GM20431 (cell line): ENCODE data around the gene CDRT4.

Experiments
- in situ Hi-C: fragments of 300-500 bp; cut with MseI, MboI; formaldehyde crosslinking; loops from one replicate; pipeline ENCODE4 v1.15.0; 2020; ENCODE audit warnings: low sequenced_read_pairs; ENCODE audit not compliant: unreplicated experiment

CDRT4 gene

GRCh38 chr17:15465045-15465701, 2.2 kb downstream of the CDRT4 start:
- in situ Hi-C loops = no loop called here

- in situ Hi-C loops = no loop called here
Measured at GRCh38 chr17:15464231-15464985, 3.0 kb downstream of the CDRT4 start.

- in situ Hi-C loops = no loop called here
Measured at GRCh38 chr17:15462976-15463772, 4.2 kb downstream of the CDRT4 start.

GRCh38 chr17:15457723-15458094, 9.7 kb downstream of the CDRT4 start:
- in situ Hi-C loops = no loop called here

DNA sequence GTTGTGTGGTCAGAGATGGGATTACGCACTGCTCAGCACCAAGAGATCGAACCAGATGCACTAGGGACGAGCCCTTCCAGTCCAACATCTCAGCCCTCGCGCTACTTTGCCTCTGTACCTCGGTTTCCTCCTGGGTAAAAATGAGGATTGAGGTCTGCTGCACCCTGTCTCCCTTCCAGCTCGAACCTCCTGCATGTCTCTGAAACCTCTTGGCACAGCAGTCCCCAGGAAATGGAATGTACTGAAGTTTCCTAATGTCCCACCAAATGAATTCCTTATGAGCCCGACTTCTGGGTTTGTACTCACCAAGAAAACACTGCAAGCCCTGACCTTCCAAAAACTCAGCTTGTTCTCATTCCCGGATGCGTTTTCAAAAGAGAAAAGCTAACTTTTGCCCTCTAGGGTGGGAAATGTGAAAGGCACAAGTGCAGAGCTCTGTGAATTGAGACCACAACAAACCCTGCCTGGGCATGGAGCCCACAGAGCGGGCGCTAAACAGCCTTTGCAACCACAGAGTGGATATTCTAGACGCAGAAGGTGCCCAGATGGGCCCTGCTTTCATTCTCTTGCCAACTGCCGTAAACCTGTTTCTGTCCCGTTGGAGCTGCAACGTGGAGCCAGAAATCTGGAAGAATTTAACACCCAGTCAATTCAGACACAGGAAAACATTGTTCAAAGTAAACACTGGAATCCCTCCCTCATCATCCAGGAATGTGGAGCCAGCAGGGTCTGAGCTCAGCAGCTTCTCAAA, 10.3 kb downstream of the CDRT4 start:
- in situ Hi-C loops = no loop called here

DNA sequence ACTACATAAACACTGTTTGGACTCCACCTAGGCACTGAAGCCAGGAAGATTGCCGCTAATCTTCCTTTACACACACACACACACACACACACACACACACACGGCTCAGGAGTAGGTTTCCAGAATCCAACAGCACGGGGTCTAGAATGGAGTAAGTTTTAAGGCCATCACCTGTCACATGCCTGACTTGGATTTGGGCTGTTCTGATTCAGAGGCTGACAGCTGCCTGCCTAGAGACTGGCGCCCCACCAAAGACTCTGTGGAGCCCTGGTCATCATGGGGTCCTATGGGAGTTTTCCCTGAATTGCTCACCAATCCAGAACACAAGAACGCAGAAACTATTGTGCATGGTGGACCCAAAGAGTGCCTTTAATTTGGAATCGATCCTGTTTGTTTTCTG, 10.9 kb downstream of the CDRT4 start:
- in situ Hi-C loops = no loop called here

DNA sequence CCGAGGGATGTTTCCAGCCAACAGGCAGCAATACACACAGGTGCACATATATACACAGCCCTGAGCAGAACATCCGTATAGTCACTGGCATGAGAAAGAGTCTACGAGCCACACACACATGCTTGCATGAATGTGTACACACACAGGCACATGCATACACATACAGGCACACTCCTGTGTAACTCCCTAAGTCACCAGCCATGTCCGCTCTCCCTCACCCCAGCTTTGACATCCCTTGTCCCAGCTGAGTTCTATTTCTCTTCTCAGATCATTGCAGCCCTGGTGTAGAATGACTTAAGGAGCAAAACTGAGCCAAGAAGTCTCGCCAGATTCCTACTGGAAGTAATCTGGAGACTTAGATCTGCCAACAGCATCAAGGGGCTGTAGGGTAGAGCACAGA, 13.1 kb downstream of the CDRT4 start:
- in situ Hi-C loops = no loop called here

- in situ Hi-C loops = no loop called here
Measured at GRCh38 chr17:15453782-15454181, 13.6 kb downstream of the CDRT4 start.

DNA sequence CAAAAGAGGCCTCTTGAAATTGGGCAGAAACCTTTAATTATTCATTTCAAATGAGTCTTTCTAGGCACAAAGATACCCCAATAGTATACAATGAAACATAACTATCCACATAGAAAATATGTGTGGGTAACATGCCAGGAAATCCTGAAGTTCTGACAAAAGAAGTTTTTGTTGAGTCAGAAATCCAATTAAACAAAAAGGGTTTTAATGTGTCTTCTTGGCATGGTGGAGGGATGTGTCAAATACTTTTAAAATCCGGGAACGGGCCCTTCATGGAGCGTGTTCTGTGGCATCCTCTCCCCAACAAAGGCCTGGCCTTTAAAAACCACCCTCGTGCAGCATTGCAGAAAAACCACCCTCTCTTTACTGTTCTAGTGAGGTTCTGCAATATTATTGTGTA, 14.2 kb downstream of the CDRT4 start:
- in situ Hi-C loops = no loop called here

DNA sequence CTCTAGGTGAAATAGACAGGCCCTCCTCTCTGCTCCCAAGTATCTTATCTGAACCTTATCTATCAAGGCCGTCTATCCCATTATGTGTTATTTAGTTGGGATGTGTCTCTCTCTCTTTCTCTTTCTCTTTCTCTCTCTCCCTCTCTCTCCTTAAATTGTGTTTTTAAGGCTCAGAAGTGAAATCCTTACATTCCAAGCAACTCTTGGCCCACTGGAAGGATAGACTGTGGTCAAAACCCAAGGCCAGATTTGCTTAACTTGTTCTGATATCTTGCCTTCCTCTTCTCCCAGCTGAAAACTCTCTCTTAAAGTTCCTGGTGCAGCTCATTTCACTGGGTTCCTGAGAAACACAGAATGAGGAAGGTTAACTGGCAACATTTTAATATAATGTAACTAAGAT, 14.7 kb downstream of the CDRT4 start:
- in situ Hi-C loops = no loop called here

DNA sequence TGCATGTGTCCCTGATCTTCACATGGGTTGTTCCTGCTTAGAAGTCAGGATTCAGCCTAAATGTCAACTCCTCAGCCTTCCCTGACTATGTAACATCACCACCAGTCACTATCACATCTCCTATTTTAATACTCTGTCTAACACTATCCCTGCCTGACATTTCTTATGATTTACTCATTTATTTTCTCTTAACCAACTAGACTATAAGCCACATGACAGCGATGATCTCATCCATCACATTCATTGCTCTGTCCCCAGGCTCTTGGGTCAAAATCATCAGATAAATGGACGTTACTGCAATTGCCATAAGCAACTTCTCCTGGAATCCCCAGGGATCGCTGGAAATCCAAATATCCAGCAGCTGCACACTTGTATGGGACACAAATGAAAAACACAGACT, 15.7 kb downstream of the CDRT4 start:
- in situ Hi-C loops = no loop called here

GRCh38 chr17:15448580-15448956, 18.9 kb downstream of the CDRT4 start:
- in situ Hi-C loops = no loop called here

- in situ Hi-C loops = no loop called here
Measured at GRCh38 chr17:15447928-15448579, 19.4 kb downstream of the CDRT4 start.

DNA sequence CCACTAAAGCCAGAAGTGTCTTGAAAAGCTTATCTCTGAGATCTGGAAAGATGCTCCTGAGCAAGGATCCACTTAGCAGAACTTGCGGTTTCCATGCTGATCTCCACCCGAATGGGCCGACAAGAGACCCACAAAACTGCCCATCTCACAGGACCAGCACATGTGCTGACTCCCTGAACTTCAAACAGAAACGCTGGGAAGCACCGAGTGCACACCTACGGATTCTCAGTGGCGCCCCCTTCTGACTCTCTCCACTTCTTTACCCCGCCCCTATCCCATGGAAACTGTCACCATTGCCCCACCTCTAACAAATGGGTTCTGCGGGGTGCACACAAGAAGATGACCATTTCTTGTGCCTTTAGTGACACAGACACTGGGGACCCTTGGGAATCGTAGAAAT, 21.4 kb downstream of the CDRT4 start:
- in situ Hi-C loops = no loop called here

DNA sequence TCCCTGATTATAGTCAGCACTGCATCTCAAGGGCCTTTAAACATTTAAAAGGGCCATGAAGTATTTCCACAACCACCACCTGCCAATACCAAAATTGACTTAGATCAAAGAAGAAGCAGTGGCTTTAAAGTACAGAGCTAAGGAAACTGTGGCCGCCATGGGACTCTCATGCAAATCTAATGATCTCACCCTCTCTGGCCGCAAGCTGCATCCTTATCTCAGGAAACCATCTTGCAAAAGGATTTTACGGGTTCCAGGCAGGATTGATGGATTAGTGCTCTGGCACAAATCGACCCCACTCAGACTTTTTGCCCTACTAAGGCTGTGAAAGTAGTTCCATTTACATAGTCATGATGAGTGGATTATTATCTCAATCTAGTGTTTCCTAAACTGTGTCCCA, 22.6 kb downstream of the CDRT4 start:
- in situ Hi-C loops = no loop called here

GRCh38 chr17:15442311-15443180, 24.9 kb downstream of the CDRT4 start:
- in situ Hi-C loops = no loop called here

DNA sequence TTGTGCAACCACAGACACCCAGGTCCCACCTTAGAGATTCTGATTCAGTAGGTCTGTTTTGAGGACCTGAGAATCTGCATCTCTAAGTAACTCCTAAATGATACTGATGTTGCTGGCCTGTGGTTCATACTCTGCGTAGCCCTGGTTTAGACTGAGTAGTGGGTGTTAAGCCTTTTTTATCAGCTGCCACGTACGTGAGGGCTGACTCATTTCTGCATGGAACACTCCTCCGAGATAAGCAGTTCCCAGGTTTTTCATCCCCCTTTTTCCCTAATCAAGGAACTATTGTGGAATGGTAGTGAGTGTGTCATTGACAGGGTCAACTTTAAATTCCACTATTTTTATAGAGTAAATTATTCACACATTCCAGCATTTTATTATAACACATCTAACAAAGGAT, 26.1 kb downstream of the CDRT4 start:
- in situ Hi-C loops = no loop called here

- in situ Hi-C loops = no loop called here
Measured at GRCh38 chr17:15440347-15440746, 27.1 kb downstream of the CDRT4 start.
